ENCODE measurements around the gene ARHGAP9.

The ARHGAP9 gene

DNA sequence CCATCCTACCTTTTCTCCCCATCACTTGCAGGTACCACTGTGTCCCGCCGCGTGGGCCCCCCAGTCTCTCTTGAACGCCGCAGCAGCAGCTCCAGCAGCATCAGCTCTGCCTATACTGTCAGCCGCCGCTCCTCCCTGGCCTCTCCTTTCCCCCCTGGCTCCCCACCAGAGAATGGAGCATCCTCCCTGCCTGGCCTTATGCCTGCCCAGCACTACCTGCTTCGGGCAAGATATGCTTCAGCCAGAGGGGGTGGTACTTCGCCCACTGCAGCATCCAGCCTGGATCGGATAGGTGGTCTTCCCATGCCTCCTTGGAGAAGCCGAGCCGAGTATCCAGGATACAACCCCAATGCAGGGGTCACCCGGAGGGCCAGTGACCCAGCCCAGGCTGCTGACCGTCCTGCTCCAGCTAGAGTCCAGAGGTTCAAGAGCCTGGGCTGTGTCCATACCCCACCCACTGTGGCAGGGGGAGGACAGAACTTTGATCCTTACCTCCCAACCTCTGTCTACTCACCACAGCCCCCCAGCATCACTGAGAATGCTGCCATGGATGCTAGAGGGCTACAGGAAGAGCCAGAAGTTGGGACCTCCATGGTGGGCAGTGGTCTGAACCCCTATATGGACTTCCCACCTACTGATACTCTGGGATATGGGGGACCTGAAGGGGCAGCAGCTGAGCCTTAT is 9.2 kb downstream of the ARHGAP9 start:
- no peaks in the 10 kb centered on the region for H3K36me3 ChIP-seq
- no peaks in the 10 kb centered on the region for H3K4me1 ChIP-seq
- no peak for TF ChIP-seq CTCF (IDR thresholded peaks at IDR 0.05; ENCODE audit: low read depth, low read length)

DNA sequence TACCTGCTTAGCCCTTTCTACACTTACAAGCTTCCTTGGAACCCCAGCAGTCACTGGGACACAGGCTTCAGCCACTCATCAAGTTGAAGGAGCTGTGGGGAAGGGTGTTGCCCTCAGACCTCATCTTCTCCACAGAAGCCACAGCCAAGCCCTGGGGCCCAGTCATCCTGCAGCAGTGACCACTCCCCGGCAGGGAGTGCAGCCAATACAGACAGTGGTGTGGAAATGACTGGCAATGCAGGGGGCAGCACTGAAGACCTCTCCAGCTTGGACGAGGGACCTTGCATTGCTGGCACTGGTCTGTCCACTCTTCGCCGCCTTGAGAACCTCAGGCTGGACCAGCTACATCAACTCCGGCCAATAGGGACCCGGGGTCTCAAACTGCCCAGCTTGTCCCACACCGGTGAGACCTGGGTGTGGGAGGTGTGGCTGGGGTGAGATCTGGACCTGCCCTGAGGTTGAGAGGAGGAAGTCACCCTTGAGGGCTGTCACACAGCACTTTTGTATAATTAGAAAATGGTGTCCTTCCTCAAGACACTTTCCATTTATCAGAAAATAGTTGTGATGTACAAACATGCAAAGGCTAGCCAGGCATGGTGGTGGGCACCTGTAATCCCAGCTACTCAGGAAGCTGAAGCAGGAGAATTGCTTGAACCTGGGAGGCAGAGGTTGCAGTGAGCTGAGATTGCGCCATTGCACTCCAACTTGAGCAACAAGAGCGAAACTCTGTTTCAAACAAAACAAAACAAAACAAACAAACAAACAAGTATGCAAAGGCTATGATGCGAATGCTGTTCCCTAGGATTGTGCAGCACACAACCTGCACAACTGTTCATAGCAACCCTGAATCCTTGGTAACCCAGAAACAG is 10.1 kb downstream of the ARHGAP9 start:
- DNase-seq: no peak
- no peaks in the 10 kb centered on the region for H3K9me3 ChIP-seq
- H3K4me3 ChIP-seq (ENCODE audit: low read depth, low read length): no peak overlapping the region
- no peaks in the 10 kb centered on the region for H3K4me1 ChIP-seq
- H3K27me3 ChIP-seq: peaks cover 98% of the 10 kb centered on the region
- no peaks in the 10 kb centered on the region for H3K36me3 ChIP-seq
- TF ChIP-seq CTCF (IDR thresholded peaks at IDR 0.05; ENCODE audit: low read depth, low read length): no peak

More for the DNA sequence above, 9.2 kb downstream of the ARHGAP9 start:
- DNase-seq: no peak
- Histone ChIP-seq H3K27me3 (peaks cover 98% of the 10 kb centered on the region), H3K4me3 (ENCODE audit: low read depth, low read length) (no peak overlapping the region), H3K9me3 (no peaks in the 10 kb centered on the region)

DNA sequence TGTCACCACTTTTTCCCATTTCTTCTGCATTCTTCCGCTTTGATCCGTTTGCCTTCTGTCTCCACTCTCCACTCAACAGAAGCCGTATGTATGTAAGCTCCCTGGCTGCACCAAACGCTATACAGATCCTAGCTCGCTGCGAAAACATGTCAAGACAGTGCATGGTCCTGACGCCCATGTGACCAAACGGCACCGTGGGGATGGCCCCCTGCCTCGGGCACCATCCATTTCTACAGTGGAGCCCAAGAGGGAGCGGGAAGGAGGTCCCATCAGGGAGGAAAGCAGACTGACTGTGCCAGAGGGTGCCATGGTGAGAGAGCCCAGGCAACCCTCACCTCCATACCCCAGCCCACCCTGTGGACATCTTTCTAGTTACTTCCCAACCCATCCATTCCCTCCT is 11.8 kb downstream of the ARHGAP9 start:
- Histone ChIP-seq H3K9me3 (no peaks in the 10 kb centered on the region), H3K36me3 (no peaks in the 10 kb centered on the region), H3K4me1 (no peaks in the 10 kb centered on the region), H3K4me3 (ENCODE audit: low read depth, low read length) (no peak overlapping the region), H3K27me3 (peaks cover 92% of the 10 kb centered on the region)
- no peak for DNase-seq
- TF ChIP-seq CTCF (IDR thresholded peaks at IDR 0.05; ENCODE audit: low read depth, low read length): no peak

- DNase-seq: no peak
- H3K4me1 ChIP-seq: no peaks in the 10 kb centered on the region
- no peaks in the 10 kb centered on the region for H3K9me3 ChIP-seq
- TF ChIP-seq CTCF (IDR thresholded peaks at IDR 0.05; ENCODE audit: low read depth, low read length): no peak
- H3K27me3 ChIP-seq: peaks cover 87% of the 10 kb centered on the region
- H3K4me3 ChIP-seq (ENCODE audit: low read depth, low read length): no peak overlapping the region
- H3K36me3 ChIP-seq: no peaks in the 10 kb centered on the region
Observed at GRCh38 chr12:57467212-57467874, 12.3 kb downstream of the ARHGAP9 start.

DNA sequence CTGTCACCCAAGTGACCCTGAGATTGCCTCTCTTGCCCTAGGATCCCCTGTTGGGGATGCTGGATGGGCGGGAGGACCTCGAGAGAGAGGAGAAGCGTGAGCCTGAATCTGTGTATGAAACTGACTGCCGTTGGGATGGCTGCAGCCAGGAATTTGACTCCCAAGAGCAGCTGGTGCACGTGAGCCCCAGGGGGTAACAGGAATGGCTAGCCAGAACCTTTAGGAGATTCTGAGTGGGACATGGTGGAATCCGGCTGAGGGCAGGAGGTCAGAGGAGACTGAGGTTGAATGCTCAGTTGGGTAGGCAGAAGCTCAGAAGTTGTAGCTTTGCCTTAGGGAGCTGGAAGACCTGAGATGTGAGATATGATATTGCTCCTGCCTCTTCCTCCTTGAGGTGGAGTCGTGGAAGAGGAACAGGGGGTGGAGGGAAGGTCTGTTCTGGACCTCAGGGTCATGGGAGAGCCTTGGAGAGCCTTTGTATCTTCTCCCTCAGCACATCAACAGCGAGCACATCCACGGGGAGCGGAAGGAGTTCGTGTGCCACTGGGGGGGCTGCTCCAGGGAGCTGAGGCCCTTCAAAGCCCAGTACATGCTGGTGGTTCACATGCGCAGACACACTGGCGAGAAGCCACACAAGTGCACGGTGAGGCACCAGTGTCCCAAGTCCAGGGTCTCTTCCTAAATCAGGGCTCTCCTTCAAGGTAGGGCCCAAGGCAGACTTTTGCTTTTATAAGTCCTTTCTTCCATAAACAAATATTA is 13.7 kb downstream of the ARHGAP9 start:
- H3K36me3 ChIP-seq: no peaks in the 10 kb centered on the region
- DNase-seq: no peak
- no peaks in the 10 kb centered on the region for H3K9me3 ChIP-seq
- no peaks in the 10 kb centered on the region for H3K4me1 ChIP-seq
- no peak overlapping the region for H3K4me3 ChIP-seq (ENCODE audit: low read depth, low read length)
- peaks cover 77% of the 10 kb centered on the region for H3K27me3 ChIP-seq
- TF ChIP-seq CTCF (IDR thresholded peaks at IDR 0.05; ENCODE audit: low read depth, low read length): no peak
